ENCODE measurements around the gene SYT5. TPM values are rescaled to one million over a fixed set of nuclear protein-coding genes. Genes with fewer than 3 reads are reported as not detected.
A peak's percentile ranks its signal among the peaks of the same experiment; 100 is the strongest.

SYT5 gene
- total and polyA plus RNA-seq, 9 of the 15 experiments (the other 6 are each of a cell fraction or from before 2014, with no cell fraction given), result 1.3 to 20.9 (median 8.8) TPM

GRCh38 chr19:55146078-55146704, 33.9 kb downstream of the SYT5 start (continued):
- TF ChIP-seq VEZF1 (CRISPR knock-in tag; IDR thresholded peaks at IDR 0.05) (peak; percentile 97), ZNF586 (CRISPR knock-in tag; conservative IDR thresholded peaks at IDR 0.05) (no peak), CBX2 (IDR thresholded peaks at IDR 0.05; ENCODE audit: insufficient read depth, low read length, poor library complexity, severe bottlenecking) (no peak), NFIX (CRISPR knock-in tag; IDR thresholded peaks at IDR 0.05; ENCODE audit: low read depth) (no peak), ZBTB2 (IDR thresholded peaks at IDR 0.05) (peak; percentile 69), POLR3G (IDR thresholded peaks at IDR 0.05; ENCODE audit: extremely low read depth, insufficient read length, insufficient replicate concordance) (no peak), NR3C1 (CRISPR knock-in tag; IDR thresholded peaks at IDR 0.05) (no peak), SPI1 (IDR thresholded peaks at IDR 0.05; ENCODE audit: borderline replicate concordance, low read depth, low read length) (0 out of 2 replicates have a peak, but pooled peaks have one; percentile 1), KDM4B (IDR thresholded peaks at IDR 0.05; ENCODE audit: borderline replicate concordance in 2 of 2, low read depth in 1 of 2) (0 out of 4 replicates have a peak, but pooled peaks of 1 of the 2 experiments have one; percentile 50), NFIC (IDR thresholded peaks at IDR 0.05) (peak; percentile 37; the same call in 1 of the 2 replicates), MAZ (CRISPR knock-in tag; conservative IDR thresholded peaks at IDR 0.05 in 1 of 2, IDR thresholded peaks at IDR 0.05 in 1 of 2) (peak; percentile 86 to 88), RAD21 (CRISPR knock-in tag; conservative IDR thresholded peaks at IDR 0.05 in 1 of 2, IDR thresholded peaks at IDR 0.05 in 1 of 2) (peak; percentile 43 to 53), SMARCA4 (IDR thresholded peaks at IDR 0.05) (peak; percentile 36; the same call in 1 of the 2 replicates), XRCC4 (IDR thresholded peaks at IDR 0.05; ENCODE audit: extremely low read depth, insufficient read depth, insufficient read length) (no peak), HEY1 (CRISPR knock-in tag; IDR thresholded peaks at IDR 0.05; ENCODE audit: borderline replicate concordance) (no peak), CREBBP (IDR thresholded peaks at IDR 0.05; ENCODE audit: low read depth, low read length) (no peak), SREBF2 (CRISPR knock-in tag; IDR thresholded peaks at IDR 0.05) (no peak), ESRRB (CRISPR knock-in tag; IDR thresholded peaks at IDR 0.05; ENCODE audit: borderline replicate concordance) (no peak), SOX6 (IDR thresholded peaks at IDR 0.05) (0 out of 2 replicates have a peak, but pooled peaks have one; percentile 29), ZBTB7A (IDR thresholded peaks at IDR 0.05; ENCODE audit: borderline replicate concordance, control insufficient read depth, low read depth, low read length) (peak; percentile 96), NCOR1 (IDR thresholded peaks at IDR 0.05) (peak; percentile 53), ARNT (IDR thresholded peaks at IDR 0.05) (peak; percentile 72 to 75; a peak in 2 of 4 replicates), MLLT1 (IDR thresholded peaks at IDR 0.05) (peak in 1 of 2 experiments; percentile 39; a peak in 1 of 4 replicates)
